ENCODE results near the gene ALG9. TPM values are rescaled to one million over a fixed set of nuclear protein-coding genes. Genes with fewer than 3 reads are reported as not detected.

Gene ALG9
- total and polyA plus RNA-seq, 10 of the 15 experiments (the other 5 are each of a cell fraction or from before 2014, with no cell fraction given), result 10.8 to 41.6 (median 25.5) TPM

GRCh38 chr11:111823629-111824028 is 47.8 kb downstream of the ALG9 start:
- Histone ChIP-seq H3K9ac (ENCODE audit: control insufficient read depth, insufficient read depth, low read length) (no peak overlapping the region), H3K36me3 (ENCODE audit: control insufficient read depth in 2 of 2, insufficient read depth in 2 of 2, low read length in 1 of 2) (peaks cover 0 to under 1% of the 10 kb centered on the region in 2 experiments; a peak in 2 of 4 replicates), H3K4me3 (no peak overlapping the region), H3K27ac (ENCODE audit: control insufficient read depth, insufficient read depth) (no peak overlapping the region), H3K79me2 (ENCODE audit: control insufficient read depth, insufficient read depth, low read length) (no peaks in the 10 kb centered on the region), H3K4me1 (ENCODE audit: control insufficient read depth, insufficient read depth, low read length) (peaks cover 5% of the 10 kb centered on the region), H3K4me2 (ENCODE audit: control insufficient read depth, insufficient read depth) (no peak overlapping the region), H4K20me1 (ENCODE audit: control insufficient read depth, insufficient read depth) (no peaks in the 10 kb centered on the region), H3K9me3 (replicated peaks; ENCODE audit: control insufficient read depth, insufficient read depth, low read length) (no peaks in the 10 kb centered on the region), H2AFZ (ENCODE audit: control insufficient read depth, low read depth, low read length) (no peak overlapping the region), H3K27me3 (replicated peaks in 1 of 2; ENCODE audit: control insufficient read depth in 2 of 2, insufficient read depth in 2 of 2, low read length in 1 of 2) (no peaks in the 10 kb centered on the region)
- TF ChIP-seq POU2F2 (IDR thresholded peaks at IDR 0.05; ENCODE audit: borderline replicate concordance, low read depth, low read length) (no peak), NFXL1 (IDR thresholded peaks at IDR 0.05; ENCODE audit: borderline replicate concordance) (no peak), FOXM1 (IDR thresholded peaks at IDR 0.05; ENCODE audit: low read depth, low read length) (no peak), MTA2 (IDR thresholded peaks at IDR 0.05; ENCODE audit: low read depth) (no peak)
- ChIA-PET CTCF (interaction anchor here (0.5 to 1.7 kb wide), 6 partner anchors 11 to 131 kb away, joined by 3 to 5 read pairs (median 4); no protein-coding TSS in a partner anchor), POLR2A (no interaction called here), RAD21 (ENCODE audit: unreplicated experiment) (no interaction called here), SMC1A (ENCODE audit: uncharacterized antibody, unreplicated experiment) (interaction anchor here (0.9 to 1.4 kb wide), 3 partner anchors 11 to 59 kb away, joined by 3 to 5 read pairs (median 3); no protein-coding TSS in a partner anchor)
- FAIRE-seq (no peak), DNase-seq (ENCODE audit: low read depth, low spot score) (no peak), ATAC-seq (no peak)
- in situ Hi-C loops (cut with MboI) (no loop called here), intact Hi-C loops (cut with micrococcal nuclease; ENCODE audit: unreplicated experiment) (no loop called here)
- no TSS peak for BruUV-seq (replicated peaks)

- Histone ChIP-seq H3K4me3 (no peak overlapping the region), H3K9me3 (replicated peaks; ENCODE audit: control insufficient read depth, insufficient read depth, low read length) (no peaks in the 10 kb centered on the region), H3K4me1 (ENCODE audit: control insufficient read depth, insufficient read depth, low read length) (peaks cover under 1% of the 10 kb centered on the region; the same call in 1 of the 2 replicates), H3K27ac (ENCODE audit: control insufficient read depth, insufficient read depth) (no peak overlapping the region), H3K79me2 (ENCODE audit: control insufficient read depth, insufficient read depth, low read length) (no peaks in the 10 kb centered on the region), H2AFZ (ENCODE audit: control insufficient read depth, low read depth, low read length) (no peak overlapping the region), H3K4me2 (ENCODE audit: control insufficient read depth, insufficient read depth) (no peak overlapping the region), H3K36me3 (ENCODE audit: control insufficient read depth in 2 of 2, insufficient read depth in 2 of 2, low read length in 1 of 2) (no peaks in the 10 kb centered on the region; a peak in 1 of 4 replicates), H3K27me3 (replicated peaks in 1 of 2; ENCODE audit: control insufficient read depth in 2 of 2, insufficient read depth in 2 of 2, low read length in 1 of 2) (no peaks in the 10 kb centered on the region), H3K9ac (ENCODE audit: control insufficient read depth, insufficient read depth, low read length) (no peak overlapping the region), H4K20me1 (ENCODE audit: control insufficient read depth, insufficient read depth) (no peaks in the 10 kb centered on the region)
- CTCF ChIA-PET, result interaction anchor here (1.0 to 1.7 kb wide), 6 partner anchors 10 to 214 kb away, joined by 3 to 5 read pairs (median 4); no protein-coding TSS in a partner anchor
- SMC1A ChIA-PET (ENCODE audit: uncharacterized antibody, unreplicated experiment), result interaction anchor here (0.5 to 1.5 kb wide), 5 partner anchors 10 to 217 kb away, joined by 3 to 5 read pairs (median 3); no protein-coding TSS in a partner anchor
- intact Hi-C loops (cut with micrococcal nuclease; ENCODE audit: unreplicated experiment), result no loop called here
- DNase-seq (ENCODE audit: low read depth, low spot score) (no peak), FAIRE-seq (no peak), ATAC-seq (no peak)
- TF ChIP-seq CREB1 (IDR thresholded peaks at IDR 0.05; ENCODE audit: low read depth), result no peak
- no peak for TF ChIP-seq PAX5 (IDR thresholded peaks at IDR 0.05; ENCODE audit: borderline replicate concordance, low read depth, low read length)
- no peak for TF ChIP-seq ZBED1 (IDR thresholded peaks at IDR 0.05; ENCODE audit: borderline replicate concordance)
- no peak for TF ChIP-seq NR2C1 (IDR thresholded peaks at IDR 0.05)
- no peak for TF ChIP-seq NFYB (IDR thresholded peaks at IDR 0.05; ENCODE audit: insufficient read depth, low read depth, low read length)
- no peak for TF ChIP-seq LARP7 (IDR thresholded peaks at IDR 0.05)
- TF ChIP-seq MTA3 (IDR thresholded peaks at IDR 0.05; ENCODE audit: borderline replicate concordance, low read length), result no peak
- TF ChIP-seq NRF1 (conservative IDR thresholded peaks at IDR 0.05; ENCODE audit: low read depth, low read length), result no peak
- no peak for TF ChIP-seq RAD51 (IDR thresholded peaks at IDR 0.05)
- TF ChIP-seq IRF4 (IDR thresholded peaks at IDR 0.05; ENCODE audit: low read depth, low read length), result no peak
- no peak for TF ChIP-seq ZBTB11 (CRISPR knock-in tag; IDR thresholded peaks at IDR 0.05)
- BruUV-seq (replicated peaks), result no TSS peak
- RAD21 ChIA-PET (ENCODE audit: unreplicated experiment), result no interaction called here
- 94% methylated on average over 1 of the region's 1 CpG for WGBS (ENCODE audit: insufficient coverage, insufficient replicate concordance, low lambda C conversion rate, missing lambda C conversion rate)
- in situ Hi-C loops (cut with MboI), result no loop called here
- POLR2A ChIA-PET, result no interaction called here
Measured at GRCh38 chr11:111823131-111823530, 48.2 kb downstream of the ALG9 start.

Data from GM12878 (cell line).